Mammary epithelial cell (primary cell): ENCODE data around the gene CNTRL.

Experiments
- CTCF ChIP-seq, 2 donors: IDR thresholded peaks in 1 of 2; conservative IDR thresholded peaks in 1 of 2; 2 replicates each; pipeline ENCODE4 v1.5.1; 2011 to 2012; ENCODE audit warnings: inconsistent platforms in 2 of 2, low read length in 2 of 2, mild to moderate bottlenecking in 2 of 2, control low read depth in 1 of 2, low read depth in 1 of 2; ENCODE audit not compliant: insufficient read depth in 1 of 2; ENCODE audit errors: extremely low read depth in 1 of 2
- EZH2 ChIP-seq: IDR thresholded peaks from 2 replicates; pipeline ENCODE4 v1.6.1; 2012; ENCODE audit warnings: low read length, inconsistent platforms, borderline replicate concordance

- TF ChIP-seq CTCF (conservative IDR thresholded peaks at IDR 0.05 in 1 of 2, IDR thresholded peaks at IDR 0.05 in 1 of 2; ENCODE audit: extremely low read depth in 1 of 2, insufficient read depth in 1 of 2, low read depth in 1 of 2, low read length in 2 of 2) (no peak), EZH2 (no peak)
Observed at GRCh38 chr9:121143771-121144170, 69.0 kb downstream of the CNTRL start.
